ENCODE results near the gene ARNT2.

Gene ARNT2

GRCh38 chr15:80558631-80559319 lies 154.6 kb downstream of the ARNT2 start:
- no peak for DNase-seq

DNA sequence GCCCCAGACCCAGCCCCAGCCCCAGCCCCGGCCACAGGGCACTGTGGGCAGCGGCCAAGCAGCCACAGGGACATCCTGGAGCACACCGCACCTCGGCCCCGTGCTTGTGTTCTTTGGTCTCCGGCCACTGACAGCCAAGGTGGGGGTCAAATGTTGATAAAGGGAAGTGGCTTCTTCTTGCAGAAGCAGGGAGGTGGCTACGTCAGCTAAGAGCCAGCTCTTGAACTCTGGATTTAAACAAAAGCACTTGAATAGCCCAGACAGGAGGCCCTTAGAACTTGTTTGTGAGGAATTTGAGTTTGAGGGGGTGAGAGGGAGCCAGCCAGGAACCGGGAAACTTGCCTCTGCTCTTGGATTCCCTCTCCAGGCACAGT lies 155.1 kb downstream of the ARNT2 start:
- no peak for DNase-seq

GRCh38 chr15:80559761-80560160 lies 155.6 kb downstream of the ARNT2 start:
- no peak for DNase-seq

DNA sequence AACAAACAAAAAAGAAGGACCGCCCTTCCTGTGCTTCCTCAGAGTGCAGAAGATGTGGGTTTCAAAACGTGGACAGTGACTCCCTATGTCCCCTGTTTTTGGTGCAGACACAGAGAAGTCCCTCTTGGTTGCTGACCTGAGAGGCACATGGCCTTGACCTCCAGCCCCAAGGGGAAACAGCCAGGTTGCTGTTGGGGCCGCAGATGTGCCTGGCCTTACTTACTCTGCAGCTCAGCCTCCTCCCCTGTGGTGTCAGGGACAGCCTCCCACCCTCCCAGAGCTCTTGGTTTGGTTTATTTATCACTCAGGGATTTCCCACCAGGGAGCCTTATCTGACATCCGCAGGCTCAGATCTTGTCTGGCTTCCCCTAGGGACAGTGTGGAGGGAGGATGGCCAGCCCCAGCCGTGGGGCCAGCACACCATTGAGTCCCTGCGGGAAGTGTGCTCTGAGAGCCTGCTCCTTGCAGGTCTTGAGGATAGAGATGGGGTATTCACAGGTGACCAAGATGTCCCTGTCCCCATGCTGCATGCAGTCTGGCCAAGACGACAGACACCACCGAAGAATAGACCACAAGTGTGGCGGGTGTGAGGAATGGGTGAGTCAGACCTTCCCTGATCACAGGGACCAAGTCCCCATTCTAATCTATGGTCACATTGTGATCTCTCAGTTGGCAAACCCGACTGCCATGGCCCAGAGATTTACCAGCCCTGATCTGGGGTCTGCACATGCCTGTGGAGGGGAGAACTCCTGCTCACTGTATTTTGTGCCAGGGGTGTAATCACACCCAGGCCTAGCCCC lies 156.6 kb downstream of the ARNT2 start:
- no peak for DNase-seq

- DNase-seq, result no peak
Measured at GRCh38 chr15:80561500-80561899, 157.3 kb downstream of the ARNT2 start.

- DNase-seq, result no peak
Measured at GRCh38 chr15:80562033-80562432, 157.9 kb downstream of the ARNT2 start.

- DNase-seq, result no peak
Measured at GRCh38 chr15:80562846-80563245, 158.7 kb downstream of the ARNT2 start.

- no peak for DNase-seq
Measured at GRCh38 chr15:80563372-80563997, 159.3 kb downstream of the ARNT2 start.

DNA sequence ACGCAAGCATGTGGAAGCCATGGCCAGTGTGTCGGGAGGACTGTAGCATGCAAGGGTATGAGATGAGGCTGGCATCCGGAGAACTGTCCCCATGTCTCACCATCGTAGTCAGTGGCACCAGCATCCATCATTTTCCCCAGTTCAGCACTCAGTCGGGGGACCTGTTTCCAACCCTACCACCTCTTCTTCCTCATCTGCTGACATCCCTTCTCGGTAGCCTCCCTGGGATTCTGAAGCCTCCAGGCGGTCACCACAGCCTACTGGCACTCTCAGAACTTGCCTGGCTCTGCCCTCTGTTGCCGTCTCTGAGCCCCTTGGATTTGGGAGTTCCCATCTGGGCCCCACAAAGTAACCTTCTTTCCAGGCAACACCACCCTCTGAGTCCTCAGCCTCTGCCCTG lies 159.9 kb downstream of the ARNT2 start:
- no peak for DNase-seq

GRCh38 chr15:80565398-80565797 lies 161.2 kb downstream of the ARNT2 start:
- no peak for DNase-seq

GRCh38 chr15:80565988-80566387 lies 161.8 kb downstream of the ARNT2 start:
- no peak for DNase-seq

GRCh38 chr15:80567721-80568157 lies 163.6 kb downstream of the ARNT2 start:
- DNase-seq, result no peak

- no peak for DNase-seq
Measured at GRCh38 chr15:80568298-80568697, 164.1 kb downstream of the ARNT2 start.

DNA sequence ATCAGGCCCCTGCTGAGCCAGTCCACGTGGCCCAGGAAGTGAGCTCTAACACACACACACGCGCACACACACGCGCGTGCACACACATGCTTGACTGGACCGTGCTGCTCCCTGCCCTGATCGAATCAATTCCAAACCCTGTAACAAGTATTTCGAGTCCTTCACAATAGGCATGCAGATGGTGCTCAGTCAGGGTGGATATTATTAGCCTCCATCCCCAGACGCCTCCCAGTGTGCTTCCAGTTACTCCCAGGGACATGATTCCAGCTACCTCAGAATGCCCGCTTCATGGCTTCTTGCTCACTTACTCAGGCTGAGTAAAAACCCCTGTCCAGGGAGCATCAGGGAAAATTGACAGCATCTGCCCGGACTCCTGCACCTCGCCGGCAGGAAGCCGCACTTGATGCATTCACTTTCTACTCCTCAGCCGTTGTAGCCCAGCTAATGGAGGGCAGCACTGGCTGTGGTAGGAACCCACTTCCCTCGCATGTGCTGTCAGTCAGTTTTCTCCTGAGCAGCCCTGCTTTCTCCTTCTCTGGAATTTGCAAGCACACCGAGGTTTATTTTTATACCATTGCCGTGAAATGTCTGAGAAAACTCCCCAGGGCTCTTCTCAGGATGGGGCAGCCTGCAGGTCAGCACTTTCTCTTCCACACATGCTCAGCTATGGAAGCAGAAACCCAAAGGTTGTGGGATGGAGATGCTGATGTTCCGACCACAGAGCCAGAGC lies 164.9 kb downstream of the ARNT2 start:
- no peak for DNase-seq

- no peak for DNase-seq
Measured at GRCh38 chr15:80569656-80570055, 165.5 kb downstream of the ARNT2 start.

GRCh38 chr15:80570553-80570952 lies 166.4 kb downstream of the ARNT2 start:
- no peak for DNase-seq

DNA sequence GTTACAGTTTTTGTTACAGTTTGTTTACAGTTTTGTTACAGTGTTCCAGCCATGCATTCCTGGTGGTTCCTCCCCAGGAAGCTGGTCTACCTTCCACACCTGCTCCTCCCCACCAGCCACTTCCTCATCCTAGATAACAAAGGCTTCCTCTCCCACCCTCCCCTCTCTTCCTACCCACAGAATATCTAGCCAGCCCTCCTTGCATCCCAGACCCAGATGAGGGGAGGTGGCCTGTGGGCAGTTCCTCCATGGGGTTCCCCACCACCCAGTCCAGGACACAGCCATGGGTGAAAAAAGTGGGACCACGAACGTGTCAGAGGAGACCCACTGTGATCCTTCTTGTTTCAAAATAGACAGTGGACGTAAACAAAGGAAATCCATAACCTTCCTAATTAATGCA lies 168.2 kb downstream of the ARNT2 start:
- DNase-seq, result no peak

- no peak for DNase-seq
Measured at GRCh38 chr15:80573606-80574005, 169.4 kb downstream of the ARNT2 start.

DNA sequence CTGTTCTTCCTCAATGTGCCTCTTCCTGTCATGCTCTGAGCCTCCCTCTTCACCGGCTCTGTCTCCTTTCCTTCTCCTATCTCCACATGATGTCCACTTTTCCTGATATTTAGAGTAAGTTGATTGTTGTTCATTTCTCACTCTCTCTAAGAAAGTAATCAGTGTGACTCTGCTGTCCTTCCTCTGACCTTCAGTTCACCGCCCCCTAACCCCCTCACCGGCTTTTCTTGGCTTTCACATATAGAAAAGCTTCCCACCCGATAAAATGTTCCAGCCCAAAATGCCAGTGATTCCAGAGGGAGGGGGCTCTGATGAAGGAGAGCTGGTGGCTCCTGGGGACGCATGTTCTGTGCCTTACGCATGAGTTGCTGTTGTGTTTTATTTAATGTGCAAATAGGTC lies 170.4 kb downstream of the ARNT2 start:
- no peak for DNase-seq

DNA sequence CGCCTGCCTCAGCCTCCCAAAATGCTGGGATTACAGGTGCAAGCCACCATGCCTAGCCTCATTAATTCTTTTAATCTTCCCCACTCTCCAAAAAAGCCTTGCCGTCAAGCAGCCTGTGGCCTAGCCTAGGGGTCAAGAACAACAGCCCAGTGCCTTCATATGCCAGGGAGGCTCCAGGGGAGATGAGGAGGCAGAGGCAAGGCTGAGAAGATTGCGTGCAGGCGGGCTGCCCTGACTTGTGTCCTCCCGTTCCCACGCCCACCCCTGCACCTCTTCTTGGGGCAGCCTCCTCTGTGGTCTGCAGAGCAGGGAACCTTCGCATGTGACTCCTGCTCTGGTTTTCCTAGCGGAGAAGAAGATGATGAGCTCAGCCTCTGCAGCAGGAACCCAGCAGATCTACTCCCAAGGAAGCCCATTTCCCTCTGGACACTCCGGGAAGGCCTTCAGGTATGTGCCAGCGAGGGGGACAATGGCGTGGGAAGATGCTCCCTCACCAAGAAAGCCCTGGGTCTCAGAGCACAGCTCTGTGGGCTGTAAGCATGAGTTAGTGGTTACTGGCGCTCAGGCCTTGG lies 172.4 kb downstream of the ARNT2 start:
- DNase-seq, result no peak

GRCh38 chr15:80577552-80578205 lies 173.5 kb downstream of the ARNT2 start:
- DNase-seq, result no peak

DNA sequence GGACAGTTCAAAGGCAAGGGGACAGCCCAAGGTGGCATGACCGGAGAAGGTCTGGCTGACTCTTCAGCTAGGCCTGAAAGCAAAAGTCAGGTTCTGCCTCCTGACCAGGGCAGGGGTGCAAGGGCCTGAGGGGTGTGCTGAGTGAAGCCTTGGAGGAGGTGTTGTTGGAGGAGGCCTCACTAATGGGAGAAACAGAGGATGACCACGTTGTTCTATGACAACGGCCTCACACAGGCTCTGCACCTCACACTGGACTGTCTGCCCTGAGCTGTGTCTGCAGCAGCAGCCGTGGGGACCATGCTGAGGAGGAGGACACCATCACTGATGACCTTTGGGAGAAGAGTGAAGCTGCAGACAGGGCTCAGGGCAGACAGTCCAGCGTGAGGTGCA lies 174.0 kb downstream of the ARNT2 start:
- no peak for DNase-seq
